Uterus (tissue), 4 donors: ENCODE results near the gene HCFC1R1. TPM values are rescaled to one million over a fixed set of nuclear protein-coding genes. Genes with fewer than 3 reads are reported as not detected.

Experiments used
- DNase-seq, 2 donors: peaks; one replicate each; pipeline ENCODE4 v3.0.0-alpha.2; 2019 to 2020
- H3K27ac ChIP-seq, 2 donors: fragments of 200-600 bp; sonication (generic); 1 replicate in 1 of 2; 2 replicates in 1 of 2; pipeline ENCODE4 v1.5.1; 2016 to 2018
- H3K27me3 ChIP-seq, 2 donors: fragments of 200-600 bp; sonication (generic); one replicate each; pipeline ENCODE4 v1.5.1; 2018 to 2019; ENCODE audit warnings: control low read depth in 1 of 2
- H3K36me3 ChIP-seq, 2 donors: fragments of 200-600 bp; sonication (generic); one replicate each; pipeline ENCODE4 v1.5.1; 2019; ENCODE audit warnings: control low read depth in 1 of 2
- H3K4me1 ChIP-seq, 2 donors: fragments of 200-600 bp; sonication (generic); one replicate each; pipeline ENCODE4 v1.5.1; 2018 to 2019; ENCODE audit warnings: control low read depth in 1 of 2
- H3K4me3 ChIP-seq, 2 donors: fragments of 200-600 bp; sonication (generic); 1 replicate in 1 of 2; 2 replicates in 1 of 2; pipeline ENCODE4 v1.5.1; 2018 to 2019; ENCODE audit warnings: mild to moderate bottlenecking in 1 of 2
- H3K9me3 ChIP-seq, 2 donors: fragments of 200-600 bp; sonication (generic); one replicate each; pipeline ENCODE4 v1.5.1; 2019; ENCODE audit warnings: control low read depth in 1 of 2
- CTCF ChIP-seq, 4 experiments: fragments of 200-600 bp in 2 of 4; fragments of 450-650 bp in 2 of 4; sonication (generic) in 2 of 4; IDR thresholded peaks; one replicate each; pipeline ENCODE4 v1.5.1; 2016 to 2019; ENCODE audit warnings: antibody characterized with exemption in 4 of 4, mild to moderate bottlenecking in 2 of 4, moderate library complexity in 1 of 4
- POLR2A ChIP-seq, 2 donors: fragments of 450-650 bp; IDR thresholded peaks; one replicate each; pipeline ENCODE4 v1.6.1; 2016; ENCODE audit warnings: antibody characterized with exemption in 2 of 2, mild to moderate bottlenecking in 1 of 2, moderate library complexity in 1 of 2
- intact Hi-C: fragments of 100-400 bp; cut with DNase I; formaldehyde crosslinking; loops from one replicate; pipeline ENCODE4 v1.15.1; 2023; ENCODE audit warnings: low total_unique reads
- total RNA-seq, 4 donors: library from RNA; depleted of rRNA in 3 of 4; stranded (reverse); fragments of >200 nt in 3 of 4; gene quantifications; one replicate each; pipeline versions ENCODE4 v1.1.0 to v1.2.4, GENCODE V29; 2014 to 2023
- donor health status: DM: yes; HTN: yes; CAD: no.

Gene HCFC1R1
- total RNA-seq, 4 donors from 2014 or later: 3.6 to 67.5 (median 25.4) TPM

GRCh38 chr16:2976673-2977072, 47.1 kb downstream of the HCFC1R1 start:
- no peaks in the 10 kb centered on the region for H3K36me3 ChIP-seq
- DNase-seq: no peak
- H3K4me3 ChIP-seq: no peak overlapping the region
- H3K4me1 ChIP-seq: peaks cover 0 to 7% of the 10 kb centered on the region in 2 donors
- H3K27me3 ChIP-seq: no peaks in the 10 kb centered on the region
- H3K27ac ChIP-seq: no peak overlapping the region
- TF ChIP-seq CTCF (IDR thresholded peaks at IDR 0.05) (no peak), POLR2A (IDR thresholded peaks at IDR 0.05) (no peak)
- intact Hi-C loops: no loop called here
- no peaks in the 10 kb centered on the region for H3K9me3 ChIP-seq

GRCh38 chr16:2976201-2976600, 47.5 kb downstream of the HCFC1R1 start:
- H3K9me3 ChIP-seq: no peaks in the 10 kb centered on the region
- intact Hi-C loops: no loop called here
- DNase-seq: no peak
- no peaks in the 10 kb centered on the region for H3K27me3 ChIP-seq
- H3K4me1 ChIP-seq: peaks cover 0 to 7% of the 10 kb centered on the region in 2 donors
- no peak overlapping the region for H3K4me3 ChIP-seq
- H3K36me3 ChIP-seq: no peaks in the 10 kb centered on the region
- no peak overlapping the region for H3K27ac ChIP-seq
- TF ChIP-seq CTCF (IDR thresholded peaks at IDR 0.05): no peak
- TF ChIP-seq POLR2A (IDR thresholded peaks at IDR 0.05): no peak

- Histone ChIP-seq H3K9me3 (no peaks in the 10 kb centered on the region), H3K27ac (no peak overlapping the region), H3K27me3 (peaks cover 0 to under 1% of the 10 kb centered on the region in 2 donors), H3K4me3 (no peak overlapping the region), H3K36me3 (no peaks in the 10 kb centered on the region), H3K4me1 (peaks cover 0 to 12% of the 10 kb centered on the region in 2 donors)
- intact Hi-C loops: no loop called here
- TF ChIP-seq POLR2A (IDR thresholded peaks at IDR 0.05) (no peak), CTCF (IDR thresholded peaks at IDR 0.05) (no peak)
- DNase-seq: no peak
These were observed 48.5 kb downstream of the HCFC1R1 start for GRCh38 chr16:2975161-2975795.

- Histone ChIP-seq H3K4me1 (peaks cover 0 to 12% of the 10 kb centered on the region in 2 donors), H3K36me3 (no peaks in the 10 kb centered on the region), H3K4me3 (no peak overlapping the region), H3K9me3 (no peaks in the 10 kb centered on the region), H3K27ac (no peak overlapping the region), H3K27me3 (peaks cover 0 to 8% of the 10 kb centered on the region in 2 donors)
- TF ChIP-seq CTCF (IDR thresholded peaks at IDR 0.05): no peak
- TF ChIP-seq POLR2A (IDR thresholded peaks at IDR 0.05): no peak
- no peak for DNase-seq
- intact Hi-C loops: no loop called here
These were observed 49.3 kb downstream of the HCFC1R1 start for GRCh38 chr16:2974319-2975056.

GRCh38 chr16:2973605-2974318, 50.0 kb downstream of the HCFC1R1 start:
- TF ChIP-seq CTCF (IDR thresholded peaks at IDR 0.05): no peak
- no peak for TF ChIP-seq POLR2A (IDR thresholded peaks at IDR 0.05)
- peaks cover 0 to 9% of the 10 kb centered on the region in 2 donors for H3K27me3 ChIP-seq
- peaks cover 0 to 17% of the 10 kb centered on the region in 2 donors for H3K4me1 ChIP-seq
- no peak for DNase-seq
- H3K27ac ChIP-seq: no peak overlapping the region
- H3K4me3 ChIP-seq: no peak overlapping the region
- intact Hi-C loops: no loop called here
- H3K36me3 ChIP-seq: no peaks in the 10 kb centered on the region
- H3K9me3 ChIP-seq: no peaks in the 10 kb centered on the region
